ENCODE measurements around the gene ARPC4. TPM values are rescaled to one million over a fixed set of nuclear protein-coding genes. Genes with fewer than 3 reads are reported as not detected.

Gene ARPC4
- total RNA-seq, 2 donors from 2014 or later, result 215 to 222 TPM

DNA sequence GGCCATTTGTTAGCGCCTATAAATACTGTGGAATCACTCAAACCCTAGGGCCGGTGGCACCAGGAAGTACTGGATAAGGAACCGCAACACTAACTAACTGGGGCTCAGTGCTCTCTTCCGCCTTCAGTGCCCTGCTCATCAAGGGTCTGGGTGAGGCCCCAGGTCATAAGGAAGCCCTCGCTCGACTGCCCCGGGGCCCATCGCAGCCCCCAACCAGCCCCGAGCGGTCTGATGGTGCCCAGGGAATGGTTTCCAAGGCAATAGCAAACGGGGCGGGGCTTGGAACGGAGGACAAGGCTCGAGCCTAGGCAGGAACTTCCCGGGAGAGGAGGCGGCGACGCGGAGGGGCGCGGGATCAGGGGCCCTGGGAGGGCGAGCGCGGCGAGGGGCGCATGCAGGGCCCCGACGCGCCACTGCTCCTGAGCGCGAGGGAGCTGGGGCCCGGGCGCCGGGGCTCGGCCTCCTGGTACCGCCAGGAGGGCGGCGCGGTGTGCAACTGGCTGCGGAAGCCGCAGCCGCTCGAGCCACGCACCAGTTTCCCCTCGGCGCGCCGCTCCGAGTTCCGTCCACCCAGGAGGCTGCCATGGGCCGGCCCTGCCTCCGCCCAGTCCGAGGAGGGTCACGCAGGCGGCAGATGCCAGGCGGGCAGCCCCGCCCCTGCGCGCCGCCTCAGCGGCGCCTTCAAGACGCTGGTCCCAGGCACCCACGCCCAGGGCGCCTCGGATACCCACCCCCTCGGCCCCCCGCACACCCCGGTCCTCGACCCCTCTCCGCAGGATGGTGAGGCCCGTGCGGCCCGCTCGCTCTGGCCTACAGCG, 16.9 kb downstream of the ARPC4 start, which contains the start of gene TTLL3:
Gene TTLL3, plus strand, starts transcription at position 648 of the 818 bp plus-strand sequence. CDS start 400 bp downstream, outside the sequence.
- peak; percentile 80 for ATAC-seq
- intact Hi-C loops (cut with DNase I, micrococcal nuclease), result no loop called here

DNA sequence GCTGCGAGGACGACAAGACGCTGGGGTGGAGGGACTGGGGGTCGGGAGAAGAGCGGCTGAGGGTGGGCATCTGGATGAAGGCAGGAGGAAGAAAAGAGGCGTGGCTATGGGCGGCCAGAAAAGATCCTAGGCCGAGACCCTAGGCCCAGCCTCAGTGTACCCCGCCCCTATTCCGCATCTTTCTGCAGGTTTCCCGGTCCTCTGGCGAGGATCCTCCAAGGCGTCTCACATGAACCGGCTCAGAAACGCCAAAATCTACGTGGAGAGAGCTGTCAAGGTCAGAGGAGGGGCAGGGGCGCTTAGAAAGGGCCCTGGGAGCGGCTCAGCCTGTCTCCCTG, 17.5 kb downstream of the ARPC4 start:
- peak; percentile 2 for ATAC-seq
- no peak for DNase-seq
- intact Hi-C loops (cut with DNase I, micrococcal nuclease), result no loop called here

More for the DNA sequence above, 16.9 kb downstream of the ARPC4 start, which contains the start of gene TTLL3:
- peak; percentile 79 to 88 for DNase-seq

DNA sequence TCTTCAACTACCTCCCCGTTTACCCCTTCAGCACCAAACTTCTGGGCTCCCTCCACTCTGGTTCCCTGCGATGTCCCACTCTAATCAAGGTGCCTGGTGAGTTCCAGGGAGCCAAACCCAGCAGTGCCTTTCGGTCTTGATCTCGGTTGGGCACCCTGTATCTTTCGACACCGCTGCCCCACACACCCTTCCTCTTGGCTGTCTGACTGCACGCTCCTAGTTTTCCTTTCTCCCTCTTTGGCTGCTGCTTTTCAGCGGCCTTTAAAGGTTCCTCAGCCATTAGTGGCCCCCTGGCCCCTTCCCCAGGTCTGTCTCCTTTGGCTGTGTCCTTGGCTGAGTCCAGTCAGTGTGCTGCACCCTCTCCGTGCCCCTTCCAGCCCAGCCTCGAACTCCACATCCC, 18.0 kb downstream of the ARPC4 start:
- DNase-seq (no peak), ATAC-seq (no peak)
- intact Hi-C loops (cut with DNase I, micrococcal nuclease), result no loop called here

DNA sequence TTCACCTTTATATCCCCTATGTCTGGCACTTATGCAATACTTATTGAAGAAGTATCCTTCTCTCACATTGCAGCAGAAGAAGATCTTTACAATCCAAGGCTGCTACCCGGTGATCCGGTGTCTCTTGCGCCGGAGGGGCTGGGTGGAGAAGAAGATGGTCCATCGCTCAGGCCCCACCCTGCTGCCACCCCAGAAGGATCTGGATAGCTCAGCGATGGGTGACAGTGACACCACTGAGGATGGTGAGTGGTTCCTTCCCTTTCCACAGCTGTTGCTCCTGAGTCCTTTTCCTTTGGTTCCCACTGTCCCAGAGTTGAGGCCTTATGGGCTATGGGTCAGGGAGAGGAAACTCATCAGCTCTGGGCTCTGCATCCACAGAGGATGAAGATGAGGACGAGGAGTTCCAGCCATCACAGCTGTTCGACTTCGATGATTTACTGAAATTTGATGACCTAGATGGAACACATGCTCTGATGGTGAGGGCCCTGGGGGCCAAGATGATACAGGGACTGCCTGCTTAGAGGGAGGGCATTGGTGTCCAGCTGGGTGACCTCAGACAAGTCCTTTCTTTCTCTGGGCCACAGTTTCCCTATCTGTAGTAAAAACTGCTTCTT, 20.1 kb downstream of the ARPC4 start:
- intact Hi-C loops (cut with DNase I, micrococcal nuclease), result no loop called here
- DNase-seq (no peak), ATAC-seq (no peak)

DNA sequence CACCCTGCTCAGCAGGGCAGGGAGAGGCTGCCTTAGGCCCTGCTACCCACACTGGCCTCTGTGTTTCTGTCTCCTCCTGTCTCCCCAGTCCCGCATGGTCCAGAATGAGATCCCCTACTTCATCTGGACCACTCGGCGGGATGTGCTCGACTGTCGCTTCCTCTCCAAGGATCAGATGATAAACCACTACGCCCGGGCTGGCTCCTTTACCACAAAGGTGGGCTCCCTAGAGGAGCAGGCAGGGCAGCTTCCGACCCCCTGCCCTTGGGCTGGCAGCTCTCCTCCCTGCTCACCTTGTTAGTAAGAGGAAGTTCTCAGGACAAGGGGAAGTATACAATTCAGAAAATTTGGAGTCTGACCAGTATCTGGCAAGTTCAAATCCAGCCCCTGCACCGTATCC, 23.1 kb downstream of the ARPC4 start:
- ATAC-seq, result no peak
- no peak for DNase-seq
- intact Hi-C loops (cut with DNase I, micrococcal nuclease), result no loop called here

DNA sequence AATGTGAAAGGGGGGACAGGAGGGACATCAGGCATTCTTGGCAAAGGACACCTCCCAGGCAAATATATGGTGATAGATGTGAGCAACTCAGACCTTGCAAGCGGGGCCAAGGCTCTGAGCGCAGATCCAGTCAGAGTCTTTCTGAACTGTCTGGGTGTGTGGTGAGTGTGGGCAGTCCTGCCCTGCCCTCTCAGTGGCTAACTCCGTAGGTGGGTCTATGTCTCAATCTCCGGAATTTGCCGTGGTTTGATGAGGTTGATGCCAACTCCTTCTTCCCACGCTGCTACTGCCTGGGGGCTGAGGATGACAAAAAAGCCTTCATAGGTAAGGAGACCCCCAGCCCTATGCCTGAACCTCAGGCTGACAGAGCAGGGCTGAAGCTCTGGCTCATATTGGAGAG, 24.6 kb downstream of the ARPC4 start:
- no peak for ATAC-seq
- intact Hi-C loops (cut with DNase I, micrococcal nuclease), result no loop called here

DNA sequence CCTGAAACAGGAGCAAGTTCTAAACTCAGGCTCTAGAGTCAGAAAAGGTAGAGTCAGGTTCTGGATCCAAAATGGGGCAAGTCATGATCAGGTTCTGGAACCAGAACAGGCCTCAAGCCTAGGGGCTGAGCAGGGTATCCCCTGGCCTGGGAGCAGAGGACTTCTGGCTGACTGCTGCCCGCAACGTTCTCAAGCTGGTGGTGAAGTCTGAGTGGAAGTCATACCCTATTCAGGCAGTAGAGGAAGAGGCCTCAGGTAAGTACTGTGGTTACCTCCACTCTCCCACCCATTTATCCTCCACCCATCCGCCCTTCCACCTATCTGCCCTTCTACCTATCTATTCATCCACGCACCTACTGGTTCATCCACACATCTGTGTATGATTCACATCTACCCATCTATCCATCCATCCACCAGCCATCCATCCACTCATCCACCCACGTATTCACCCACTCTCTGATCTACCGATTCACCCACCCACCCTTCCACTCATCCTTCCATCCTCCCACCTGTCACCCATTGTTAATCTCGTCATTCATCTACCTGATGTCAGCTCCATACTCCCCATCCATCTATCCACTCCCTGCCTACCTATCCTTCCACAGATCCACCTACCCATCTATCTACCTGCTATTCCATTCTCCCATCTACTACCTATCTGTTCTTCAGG, 25.9 kb downstream of the ARPC4 start:
- ATAC-seq, result no peak
- DNase-seq, result no peak
- intact Hi-C loops (cut with DNase I, micrococcal nuclease), result no loop called here

More for the DNA sequence above, 24.6 kb downstream of the ARPC4 start:
- no peak for DNase-seq

DNA sequence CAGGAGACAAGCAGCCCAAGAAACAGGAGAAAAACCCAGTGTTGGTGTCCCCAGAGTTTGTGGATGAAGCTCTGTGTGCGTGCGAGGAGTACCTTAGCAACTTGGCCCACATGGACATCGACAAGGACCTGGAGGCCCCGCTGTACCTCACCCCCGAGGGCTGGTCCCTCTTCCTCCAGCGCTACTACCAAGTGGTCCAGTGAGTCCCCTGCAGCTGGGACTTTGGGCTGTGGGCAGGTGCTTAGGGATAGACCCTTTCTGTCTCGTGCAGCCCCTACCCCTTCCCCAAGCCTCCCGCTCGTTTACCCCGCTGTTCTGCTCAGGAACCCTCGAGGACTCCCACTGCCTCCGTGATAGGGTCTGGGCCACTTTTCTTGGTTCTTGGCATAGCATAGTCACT, 27.7 kb downstream of the ARPC4 start:
- intact Hi-C loops (cut with DNase I, micrococcal nuclease), result no loop called here
- DNase-seq (no peak), ATAC-seq (no peak)

DNA sequence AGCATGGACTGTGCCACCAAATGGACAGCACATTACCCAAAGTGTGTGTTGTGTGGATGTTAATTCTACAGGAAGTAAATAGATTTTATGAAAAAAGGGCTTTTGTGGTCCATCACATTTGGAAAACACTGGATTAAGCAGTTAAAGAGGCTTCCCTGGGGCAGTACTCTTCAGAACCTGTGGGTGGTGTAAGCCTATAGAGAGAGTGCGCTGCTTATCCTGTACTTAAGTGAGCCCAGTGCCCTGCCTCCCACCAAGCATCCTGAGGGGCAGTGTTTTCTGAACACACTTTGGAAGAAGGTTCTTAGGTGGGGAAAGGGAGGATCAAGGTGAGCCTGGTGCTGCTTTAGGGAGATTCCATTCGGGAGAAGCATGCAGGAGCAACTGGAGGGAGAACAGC, 28.1 kb downstream of the ARPC4 start:
- DNase-seq (no peak), ATAC-seq (peak; percentile 38)
- intact Hi-C loops (cut with DNase I, micrococcal nuclease), result no loop called here

DNA sequence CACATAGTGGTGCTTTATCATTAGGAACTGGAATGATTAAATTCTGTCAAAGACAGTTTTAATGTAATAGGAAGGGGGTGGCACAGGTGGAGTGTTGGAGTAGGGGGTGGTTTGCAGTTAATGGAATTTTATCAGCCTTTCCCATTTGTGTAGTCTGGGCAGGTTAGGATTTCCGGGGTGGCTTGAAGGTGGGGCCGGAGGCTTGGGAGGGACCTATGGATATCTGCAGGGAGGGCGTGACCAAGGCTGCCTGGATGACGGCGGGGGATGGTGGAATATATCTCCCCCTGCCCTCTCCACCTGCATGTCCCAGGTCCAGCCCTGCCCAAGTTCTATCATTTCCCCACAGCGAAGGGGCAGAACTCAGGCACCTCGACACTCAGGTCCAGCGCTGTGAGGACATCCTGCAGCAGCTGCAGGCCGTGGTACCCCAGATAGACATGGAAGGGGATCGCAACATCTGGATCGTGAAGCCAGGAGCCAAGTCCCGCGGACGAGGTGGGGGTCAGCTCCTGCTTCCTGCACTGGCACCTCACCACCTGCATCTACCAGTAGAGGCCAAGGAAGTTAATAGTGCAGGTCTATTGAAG, 32.7 kb downstream of the ARPC4 start:
- peak; percentile 82 for ATAC-seq
- DNase-seq, result peak in 1 of 2 donors; percentile 29
- intact Hi-C loops (cut with DNase I, micrococcal nuclease), result no loop called here

DNA sequence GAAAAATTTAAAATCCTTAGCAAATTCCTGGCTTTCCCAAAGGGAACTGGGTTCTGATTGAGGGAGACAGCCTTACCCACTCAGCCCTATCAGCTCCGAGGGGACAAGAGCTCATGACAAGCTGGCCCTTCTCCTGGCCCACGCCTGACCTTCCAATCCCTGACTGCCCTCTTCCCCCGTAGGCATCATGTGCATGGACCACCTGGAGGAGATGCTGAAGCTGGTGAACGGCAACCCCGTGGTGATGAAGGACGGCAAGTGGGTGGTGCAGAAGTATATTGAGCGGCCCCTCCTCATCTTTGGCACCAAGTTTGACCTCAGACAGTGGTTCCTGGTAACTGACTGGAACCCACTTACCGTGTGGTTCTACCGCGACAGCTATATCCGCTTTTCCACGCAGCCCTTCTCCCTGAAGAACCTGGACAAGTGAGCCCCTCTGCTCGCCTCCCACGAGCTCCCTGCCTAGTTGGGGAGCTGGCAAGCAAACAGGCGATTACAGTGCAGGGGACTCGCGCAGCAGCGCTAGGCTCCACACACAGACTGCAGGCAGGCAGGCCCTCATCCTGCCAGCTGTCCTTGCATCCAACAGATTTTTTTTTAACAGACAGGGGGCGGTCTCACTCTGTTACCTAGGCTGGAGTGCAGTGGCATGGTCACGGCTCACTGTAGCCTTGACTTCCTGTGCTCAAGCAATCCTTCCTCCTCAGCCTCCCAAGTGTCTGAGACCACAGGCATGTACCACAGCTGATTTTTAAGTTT, 34.1 kb downstream of the ARPC4 start:
- intact Hi-C loops (cut with DNase I, micrococcal nuclease), result no loop called here
- DNase-seq (no peak), ATAC-seq (peak; percentile 67)

DNA sequence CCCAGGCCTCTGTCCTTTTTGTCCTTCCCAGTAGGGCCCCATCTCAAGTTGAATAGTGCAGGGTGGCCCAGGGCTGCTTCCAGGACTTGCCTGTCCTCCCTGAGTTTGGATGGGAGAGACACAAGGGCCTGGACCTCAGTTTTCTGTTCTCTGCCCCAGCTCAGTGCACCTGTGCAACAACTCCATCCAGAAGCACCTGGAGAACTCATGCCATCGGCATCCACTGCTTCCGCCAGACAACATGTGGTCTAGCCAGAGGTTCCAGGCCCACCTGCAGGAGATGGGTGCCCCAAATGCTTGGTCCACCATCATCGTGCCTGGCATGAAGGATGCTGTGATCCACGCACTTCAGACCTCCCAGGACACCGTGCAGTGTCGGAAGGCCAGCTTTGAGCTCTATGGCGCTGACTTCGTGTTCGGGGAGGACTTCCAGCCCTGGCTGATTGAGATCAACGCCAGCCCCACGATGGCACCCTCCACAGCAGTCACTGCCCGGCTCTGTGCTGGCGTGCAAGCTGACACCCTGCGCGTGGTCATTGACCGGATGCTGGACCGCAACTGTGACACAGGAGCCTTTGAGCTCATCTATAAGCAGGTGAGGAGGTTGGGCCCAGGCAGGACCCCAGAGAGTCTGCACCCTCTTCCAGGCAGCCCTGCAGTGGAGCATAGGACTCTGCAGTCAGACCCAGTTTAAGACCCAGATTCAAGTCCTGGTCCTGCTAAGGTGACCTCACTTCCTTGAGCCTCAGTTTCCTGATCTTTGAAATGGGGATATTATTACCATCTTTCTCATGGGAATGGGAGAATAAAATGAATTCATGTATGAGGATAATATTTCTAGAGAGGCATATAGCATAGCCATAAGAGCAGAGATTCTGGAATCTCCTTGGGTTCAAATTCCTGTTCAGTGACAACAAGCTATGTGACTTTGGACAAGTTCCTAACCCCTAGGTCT, 36.2 kb downstream of the ARPC4 start:
- ATAC-seq (no peak), DNase-seq (no peak)
- intact Hi-C loops (cut with DNase I, micrococcal nuclease), result no loop called here

DNA sequence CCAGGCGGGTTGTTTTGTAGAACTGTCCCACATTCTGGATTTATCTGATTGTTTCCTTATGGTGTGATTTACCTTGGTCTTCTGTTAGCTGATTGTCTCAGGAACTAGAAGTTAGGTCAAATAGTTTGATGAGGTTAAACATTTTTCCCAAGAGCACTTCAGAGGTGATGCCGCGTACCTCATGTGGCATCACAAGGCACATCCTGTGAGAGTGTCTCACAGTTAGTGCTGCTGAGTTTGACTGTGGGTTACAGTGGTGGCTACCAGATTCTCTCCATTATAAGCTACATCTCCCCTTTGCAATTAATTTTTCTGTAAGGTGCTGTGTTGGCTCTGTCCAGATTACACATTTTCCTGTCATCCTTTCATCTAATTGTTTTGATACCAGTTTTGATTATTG, 38.4 kb downstream of the ARPC4 start:
- ATAC-seq (no peak), DNase-seq (no peak)
- intact Hi-C loops (cut with DNase I, micrococcal nuclease), result no loop called here

DNA sequence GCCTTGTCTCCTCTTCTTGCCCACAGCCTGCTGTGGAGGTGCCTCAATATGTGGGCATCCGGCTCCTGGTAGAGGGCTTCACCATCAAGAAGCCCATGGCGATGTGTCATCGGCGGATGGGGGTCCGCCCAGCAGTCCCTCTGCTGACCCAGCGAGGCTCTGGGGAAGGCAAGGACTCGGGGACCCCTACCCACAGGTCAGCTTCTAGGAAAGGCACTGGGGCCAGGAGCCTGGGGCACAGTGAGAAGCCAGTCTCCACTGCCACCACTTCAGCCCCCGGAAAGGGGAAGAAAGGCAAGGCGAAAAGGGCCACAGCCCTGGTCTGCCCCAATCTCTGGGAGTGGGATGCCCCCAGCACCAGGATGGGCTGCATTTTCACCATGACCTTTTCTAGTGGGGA, 40.2 kb downstream of the ARPC4 start:
- no peak for DNase-seq
- ATAC-seq, result no peak
- intact Hi-C loops (cut with DNase I, micrococcal nuclease), result no loop called here

DNA sequence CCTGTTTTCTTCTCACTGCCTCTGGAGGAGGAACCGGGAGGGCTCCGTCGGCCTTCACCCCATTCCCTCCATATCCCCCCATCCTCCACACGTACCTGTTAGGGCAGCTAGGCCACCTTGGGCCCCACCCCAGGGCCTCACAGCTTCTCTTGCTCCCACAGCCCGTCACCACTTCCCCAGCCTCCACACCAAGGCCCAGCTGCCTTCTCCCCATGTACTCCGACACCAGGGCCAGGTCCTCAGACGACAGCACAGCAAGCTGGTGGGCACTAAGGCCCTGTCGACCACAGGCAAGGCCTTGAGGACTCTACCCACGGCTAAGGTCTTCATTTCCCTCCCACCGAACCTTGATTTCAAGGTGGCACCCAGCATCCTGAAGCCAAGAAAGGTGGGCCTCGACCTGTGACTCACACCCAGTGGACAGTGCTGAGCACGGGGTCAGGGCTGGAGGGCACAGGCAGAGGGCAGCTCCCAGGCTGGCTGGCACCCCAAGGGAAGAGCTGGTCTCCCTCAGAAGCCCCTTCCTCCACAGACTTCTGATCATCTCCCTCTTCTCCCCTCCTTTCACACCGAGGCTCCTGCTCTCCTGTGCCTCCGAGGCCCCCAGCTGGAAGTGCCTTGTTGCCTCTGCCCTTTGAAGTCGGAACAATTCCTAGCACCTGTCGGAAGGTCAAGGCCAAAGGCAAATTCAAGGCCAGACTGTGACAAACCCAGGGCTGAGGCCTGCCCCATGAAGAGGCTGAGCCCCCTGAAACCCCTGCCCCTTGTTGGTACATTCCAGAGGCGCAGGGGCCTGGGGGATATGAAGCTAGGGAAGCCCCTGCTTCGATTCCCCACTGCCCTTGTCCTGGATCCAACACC, 41.9 kb downstream of the ARPC4 start:
- DNase-seq, result no peak
- no peak for ATAC-seq
- intact Hi-C loops (cut with DNase I, micrococcal nuclease), result no loop called here

DNA sequence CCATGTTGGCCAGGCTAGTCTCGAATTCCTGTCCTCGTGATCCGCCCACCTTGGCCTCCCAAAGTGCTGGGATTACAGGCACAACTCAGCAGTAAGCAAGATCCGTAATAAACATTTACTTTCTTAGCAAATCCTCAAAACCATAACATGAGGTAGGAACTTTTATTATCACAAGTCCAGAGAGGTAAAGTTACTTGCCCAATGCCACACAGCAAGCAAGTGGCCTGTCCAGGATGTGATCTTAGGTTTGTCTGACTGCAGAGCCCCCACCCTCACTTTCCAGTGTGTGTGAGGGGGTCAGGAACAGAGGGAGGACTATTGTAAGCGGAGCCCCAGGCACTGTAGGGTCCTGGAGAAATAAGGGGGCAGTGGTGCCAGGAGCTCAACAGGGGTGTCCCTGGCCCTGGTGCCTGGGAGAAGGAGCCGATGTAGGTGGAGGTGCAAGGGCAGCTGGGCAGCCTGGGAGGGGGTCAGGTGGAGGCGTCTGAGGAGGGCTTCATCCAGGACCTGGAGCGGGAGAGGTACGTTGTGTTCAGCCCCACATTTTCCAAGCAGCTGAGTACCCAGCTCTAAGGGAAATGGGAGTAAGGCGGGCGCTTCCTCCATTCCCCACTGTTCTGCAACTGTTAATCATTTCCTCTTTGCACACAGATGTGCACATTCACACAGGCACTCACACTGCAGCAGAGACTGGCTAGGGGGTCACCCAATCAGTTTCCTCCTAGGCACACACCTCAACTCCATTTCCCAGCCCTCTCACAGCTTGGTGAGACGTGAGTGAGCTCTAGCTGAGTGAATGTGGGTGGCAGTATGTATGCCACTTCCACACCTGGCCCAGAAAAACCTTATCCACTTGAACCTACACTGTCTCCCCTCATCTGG, 45.1 kb downstream of the ARPC4 start:
- intact Hi-C loops (cut with DNase I, micrococcal nuclease), result no loop called here
- no peak for ATAC-seq
- no peak for DNase-seq

Measured in left colon (tissue), 2 donors.